ENCODE results near the gene CTBP2. TPM values are rescaled to one million over a fixed set of nuclear protein-coding genes. Genes with fewer than 3 reads are reported as not detected.

Gene CTBP2
- total RNA-seq, 1 experiment from 2014 or later, result 233 TPM

- no peaks in the 10 kb centered on the region for H3K27me3 ChIP-seq (ENCODE audit: control insufficient read depth, insufficient read depth, low read length)
- DNase-seq, result no peak
- H3K4me3 ChIP-seq (ENCODE audit: insufficient read depth, low read depth, low read length), result no peak overlapping the region
- no peaks in the 10 kb centered on the region for H3K36me3 ChIP-seq (replicated peaks; ENCODE audit: control insufficient read depth, insufficient read depth, low read length)
These were observed 205.1 kb downstream of the CTBP2 start for GRCh38 chr10:124955243-124955642.

GRCh38 chr10:124953421-124953820 is 206.9 kb downstream of the CTBP2 start:
- Histone ChIP-seq H3K27me3 (ENCODE audit: control insufficient read depth, insufficient read depth, low read length) (no peaks in the 10 kb centered on the region), H3K4me3 (ENCODE audit: insufficient read depth, low read depth, low read length) (no peak overlapping the region), H3K36me3 (replicated peaks; ENCODE audit: control insufficient read depth, insufficient read depth, low read length) (no peaks in the 10 kb centered on the region)
- DNase-seq, result no peak

- no peaks in the 10 kb centered on the region for H3K36me3 ChIP-seq (replicated peaks; ENCODE audit: control insufficient read depth, insufficient read depth, low read length)
- H3K27me3 ChIP-seq (ENCODE audit: control insufficient read depth, insufficient read depth, low read length), result no peaks in the 10 kb centered on the region
- no peak overlapping the region for H3K4me3 ChIP-seq (ENCODE audit: insufficient read depth, low read depth, low read length)
- DNase-seq, result no peak
These were observed 208.2 kb downstream of the CTBP2 start for GRCh38 chr10:124952123-124952522.

GRCh38 chr10:124949543-124949942 is 210.8 kb downstream of the CTBP2 start:
- H3K27me3 ChIP-seq (ENCODE audit: control insufficient read depth, insufficient read depth, low read length), result no peaks in the 10 kb centered on the region
- no peak for DNase-seq

GRCh38 chr10:124946945-124947344 is 213.4 kb downstream of the CTBP2 start:
- Histone ChIP-seq H3K36me3 (replicated peaks; ENCODE audit: control insufficient read depth, insufficient read depth, low read length) (no peaks in the 10 kb centered on the region), H3K4me3 (ENCODE audit: insufficient read depth, low read depth, low read length) (no peak overlapping the region), H3K27me3 (ENCODE audit: control insufficient read depth, insufficient read depth, low read length) (no peaks in the 10 kb centered on the region)
- no peak for DNase-seq

More at GRCh38 chr10:124949543-124949942, 210.8 kb downstream of the CTBP2 start:
- Histone ChIP-seq H3K4me3 (ENCODE audit: insufficient read depth, low read depth, low read length) (no peak overlapping the region), H3K36me3 (replicated peaks; ENCODE audit: control insufficient read depth, insufficient read depth, low read length) (no peaks in the 10 kb centered on the region)

- DNase-seq, result no peak
- no peaks in the 10 kb centered on the region for H3K36me3 ChIP-seq (replicated peaks; ENCODE audit: control insufficient read depth, insufficient read depth, low read length)
- H3K4me3 ChIP-seq (ENCODE audit: insufficient read depth, low read depth, low read length), result no peak overlapping the region
- no peaks in the 10 kb centered on the region for H3K27me3 ChIP-seq (ENCODE audit: control insufficient read depth, insufficient read depth, low read length)
These were observed 215.4 kb downstream of the CTBP2 start for GRCh38 chr10:124944982-124945381.

GRCh38 chr10:124943301-124944092 is 216.9 kb downstream of the CTBP2 start:
- no peaks in the 10 kb centered on the region for H3K36me3 ChIP-seq (replicated peaks; ENCODE audit: control insufficient read depth, insufficient read depth, low read length)
- no peaks in the 10 kb centered on the region for H3K27me3 ChIP-seq (ENCODE audit: control insufficient read depth, insufficient read depth, low read length)
- no peak for DNase-seq
- H3K4me3 ChIP-seq (ENCODE audit: insufficient read depth, low read depth, low read length), result no peak overlapping the region

- Histone ChIP-seq H3K4me3 (ENCODE audit: insufficient read depth, low read depth, low read length) (no peak overlapping the region), H3K27me3 (ENCODE audit: control insufficient read depth, insufficient read depth, low read length) (no peaks in the 10 kb centered on the region), H3K36me3 (replicated peaks; ENCODE audit: control insufficient read depth, insufficient read depth, low read length) (no peaks in the 10 kb centered on the region)
- no peak for DNase-seq
These were observed 217.8 kb downstream of the CTBP2 start for GRCh38 chr10:124942317-124943169.

GRCh38 chr10:124941823-124942222 is 218.5 kb downstream of the CTBP2 start, which contains the start of gene ZRANB1:
Gene ZRANB1, plus strand, starts transcription at chr10:124942123. Its CDS starts 371 bp downstream, at chr10:124942494.
- H3K4me3 ChIP-seq (ENCODE audit: insufficient read depth, low read depth, low read length), result no peak within 1 kb of the TSS
- H3K36me3 ChIP-seq (replicated peaks; ENCODE audit: control insufficient read depth, insufficient read depth, low read length), result no peaks in the 10 kb centered on the region
- H3K27me3 ChIP-seq (ENCODE audit: control insufficient read depth, insufficient read depth, low read length), result no peaks in the 10 kb centered on the region
- DNase-seq, result no peak

GRCh38 chr10:124939290-124939689 is 221.1 kb downstream of the CTBP2 start:
- Histone ChIP-seq H3K4me3 (ENCODE audit: insufficient read depth, low read depth, low read length) (no peak overlapping the region), H3K36me3 (replicated peaks; ENCODE audit: control insufficient read depth, insufficient read depth, low read length) (no peaks in the 10 kb centered on the region), H3K27me3 (ENCODE audit: control insufficient read depth, insufficient read depth, low read length) (no peaks in the 10 kb centered on the region)
- no peak for DNase-seq

- H3K27me3 ChIP-seq (ENCODE audit: control insufficient read depth, insufficient read depth, low read length), result no peaks in the 10 kb centered on the region
- H3K4me3 ChIP-seq (ENCODE audit: insufficient read depth, low read depth, low read length), result no peak overlapping the region
- H3K36me3 ChIP-seq (replicated peaks; ENCODE audit: control insufficient read depth, insufficient read depth, low read length), result no peaks in the 10 kb centered on the region
- no peak for DNase-seq
These were observed 223.6 kb downstream of the CTBP2 start for GRCh38 chr10:124936813-124937212.

GRCh38 chr10:124935946-124936345 is 224.4 kb downstream of the CTBP2 start:
- Histone ChIP-seq H3K4me3 (ENCODE audit: insufficient read depth, low read depth, low read length) (no peak overlapping the region), H3K36me3 (replicated peaks; ENCODE audit: control insufficient read depth, insufficient read depth, low read length) (no peaks in the 10 kb centered on the region), H3K27me3 (ENCODE audit: control insufficient read depth, insufficient read depth, low read length) (no peaks in the 10 kb centered on the region)
- DNase-seq, result no peak
